GM12878 (cell line): Measurements from ENCODE around the gene TBC1D24.

Experiments used
- BRCA1 ChIP-seq: IDR thresholded peaks from 2 replicates; pipeline ENCODE4 v1.6.1; 2011; ENCODE audit warnings: low read depth, low read length, improper control_type of control experiment
- CTCF ChIP-seq, 3 experiments: IDR thresholded peaks in 2 of 3; conservative IDR thresholded peaks in 1 of 3; 2 replicates each; pipeline ENCODE4 v1.5.1; 2011; ENCODE audit warnings: low read depth in 3 of 3, low read length in 3 of 3, mild to moderate bottlenecking in 3 of 3, control low read depth in 2 of 3, moderate library complexity in 2 of 3, inconsistent platforms in 1 of 3, mixed read lengths in 1 of 3; ENCODE audit not compliant: control insufficient read depth in 2 of 3, insufficient read depth in 1 of 3; ENCODE audit errors: extremely low read depth in 1 of 3
- EGR1 ChIP-seq, 2 experiments: IDR thresholded peaks; 1 replicate in 1 of 2; 2 replicates in 1 of 2; pipeline ENCODE4 v1.6.1; 2011 to 2012; ENCODE audit warnings: low read depth in 2 of 2, low read length in 2 of 2, borderline replicate concordance in 1 of 2, mild to moderate bottlenecking in 1 of 2, moderate library complexity in 1 of 2
- HDAC6 ChIP-seq: fragments of 200-600 bp; sonication (generic); IDR thresholded peaks from one replicate; pipeline ENCODE4 v1.8.0; 2017; ENCODE audit warnings: antibody characterized with exemption; ENCODE audit not compliant: unreplicated experiment
- KDM1A ChIP-seq: fragments of 200-600 bp; sonication (generic); IDR thresholded peaks from 2 replicates; pipeline ENCODE4 v1.6.1; 2016; ENCODE audit warnings: borderline replicate concordance
- MAX ChIP-seq: IDR thresholded peaks from 2 replicates; pipeline ENCODE4 v1.6.1; 2012; ENCODE audit warnings: low read depth, low read length, improper control_type of control experiment
- MYC ChIP-seq: IDR thresholded peaks from 2 replicates; pipeline ENCODE4 v1.6.1; 2011; ENCODE audit warnings: mild to moderate bottlenecking, low read length, moderate library complexity, inconsistent platforms; ENCODE audit not compliant: insufficient read depth, insufficient replicate concordance, insufficient read length, severe bottlenecking
- NR2C2 ChIP-seq: IDR thresholded peaks from 2 replicates; pipeline ENCODE4 v1.6.1; 2011; ENCODE audit warnings: borderline replicate concordance, low read depth; ENCODE audit not compliant: control insufficient read depth, insufficient read length
- POLR2A ChIP-seq: IDR thresholded peaks from 2 replicates; pipeline ENCODE4 v1.6.1; 2011; ENCODE audit warnings: low read depth, mild to moderate bottlenecking, low read length
- ZSCAN29 ChIP-seq: fragments of 450-650 bp; IDR thresholded peaks from 2 replicates; pipeline ENCODE4 v1.6.1; 2017; ENCODE audit warnings: mild to moderate bottlenecking, moderate library complexity

DNA sequence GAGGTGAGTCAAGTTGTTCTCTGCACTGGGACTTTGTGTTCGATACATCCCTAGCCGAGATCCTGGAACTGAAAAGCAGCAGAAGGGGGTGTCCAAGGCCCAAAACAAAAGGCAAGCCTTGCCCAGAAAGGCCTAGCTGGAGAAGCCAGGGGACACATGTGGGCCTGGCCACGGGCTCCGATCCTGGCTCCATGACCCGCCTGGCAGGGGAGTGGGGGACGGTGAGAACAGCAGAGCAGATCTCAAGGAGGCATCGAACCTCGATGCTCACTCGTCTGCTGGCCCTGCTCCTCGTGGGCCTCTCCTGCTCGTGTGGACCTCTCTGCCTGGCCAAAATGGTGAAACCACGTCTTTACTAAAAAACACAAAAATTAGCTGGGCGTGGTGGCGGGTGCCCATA, 36.8 kb upstream of the TBC1D24 start:
- TF ChIP-seq NR2C2: no peak
- no peak for TF ChIP-seq KDM1A
- TF ChIP-seq POLR2A: no peak
- no peak for TF ChIP-seq BRCA1
- no peak for TF ChIP-seq CTCF (IDR thresholded peaks at IDR 0.05 in 2 of 3, conservative IDR thresholded peaks at IDR 0.05 in 1 of 3; ENCODE audit: control insufficient read depth in 2 of 3, extremely low read depth in 1 of 3, insufficient read depth in 1 of 3, low read depth in 3 of 3, low read length in 3 of 3)
- TF ChIP-seq MYC: no peak
- TF ChIP-seq HDAC6: no peak
- no peak for TF ChIP-seq EGR1 (IDR thresholded peaks at IDR 0.05; ENCODE audit: borderline replicate concordance in 1 of 2, low read depth in 2 of 2, low read length in 2 of 2)
- no peak for TF ChIP-seq MAX
- TF ChIP-seq ZSCAN29: no peak
